GM21825 (cell line): ENCODE results near the gene MYO6.

Source experiments
- ATAC-seq: cut with Tn5 transposase; IDR thresholded peaks from one replicate; pipeline ENCODE4 v1.9.1; 2021; ENCODE audit warnings: mild to moderate bottlenecking, moderate library complexity; ENCODE audit not compliant: unreplicated experiment

Gene MYO6

DNA sequence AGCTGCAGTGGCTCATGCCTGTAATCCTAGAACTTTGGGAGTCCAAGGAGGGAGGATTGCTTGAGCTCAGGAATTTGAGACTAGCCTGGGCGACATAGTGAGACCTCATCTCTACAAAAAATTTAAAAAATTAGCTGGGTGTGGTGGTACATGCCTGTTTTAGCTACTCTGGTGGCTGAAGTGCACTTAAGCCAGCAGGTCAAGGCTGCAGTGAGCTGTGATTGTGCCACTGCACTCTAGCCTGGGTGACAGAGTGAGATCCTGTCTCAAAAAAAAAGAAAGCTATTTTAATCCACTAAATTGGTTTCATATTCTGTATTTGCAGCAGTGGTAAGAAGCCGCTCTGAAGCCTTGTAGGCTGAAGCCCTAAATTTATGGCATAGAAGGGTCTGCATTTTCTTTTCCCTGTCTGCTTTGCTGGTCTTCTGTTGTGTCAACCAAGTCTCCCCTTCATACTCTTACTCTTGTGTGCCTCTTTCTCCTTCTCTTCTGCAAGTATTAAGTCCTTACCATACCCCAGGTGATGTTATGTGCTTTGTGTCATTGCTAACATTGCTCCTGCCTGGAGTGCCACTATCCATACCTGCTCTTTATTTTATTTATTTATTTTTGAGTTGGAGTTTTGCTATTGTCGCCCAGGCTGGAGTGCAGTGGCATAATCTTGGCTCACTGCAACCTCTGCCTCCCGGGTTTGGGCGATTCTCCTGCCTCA lies 70.9 kb downstream of the MYO6 start:
- ATAC-seq: no peak

DNA sequence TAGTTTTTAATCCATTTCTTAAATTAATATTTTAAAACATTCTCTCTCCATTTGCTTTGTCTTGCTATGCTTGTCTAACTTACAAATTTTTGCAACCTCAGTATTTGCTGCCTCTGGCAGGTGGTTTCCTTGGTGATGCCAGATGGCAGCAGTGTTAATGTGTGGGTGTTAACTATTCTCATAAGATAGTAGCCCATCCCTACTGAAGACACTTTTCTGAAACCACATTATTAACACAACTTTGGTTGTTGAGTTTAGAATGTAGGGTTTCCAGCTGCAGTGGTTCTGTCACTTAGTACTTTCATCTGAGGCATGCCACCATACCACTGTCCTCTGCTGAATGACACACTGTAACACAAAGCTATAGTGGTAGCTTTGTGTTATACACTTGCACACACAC lies 75.1 kb downstream of the MYO6 start:
- peak; percentile 60 for ATAC-seq

DNA sequence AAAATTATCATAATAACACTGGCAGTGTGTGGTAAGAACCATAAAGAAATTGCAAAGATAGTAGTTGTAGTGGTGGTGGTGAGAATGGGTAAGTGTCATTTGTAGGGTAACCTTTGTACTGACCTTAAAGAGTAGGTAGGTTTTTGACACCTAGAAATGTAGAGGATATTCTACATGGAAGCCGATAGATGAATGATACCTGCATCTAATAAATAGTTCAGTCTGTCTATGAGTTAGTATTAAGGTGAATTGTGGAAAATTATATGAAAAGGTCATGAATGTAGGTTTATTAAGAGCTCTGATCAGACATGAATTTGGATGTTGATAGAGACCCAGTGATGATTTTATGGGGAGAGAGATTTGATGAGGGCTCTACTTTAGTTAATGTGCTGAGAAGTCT lies 78.1 kb downstream of the MYO6 start:
- ATAC-seq: no peak

DNA sequence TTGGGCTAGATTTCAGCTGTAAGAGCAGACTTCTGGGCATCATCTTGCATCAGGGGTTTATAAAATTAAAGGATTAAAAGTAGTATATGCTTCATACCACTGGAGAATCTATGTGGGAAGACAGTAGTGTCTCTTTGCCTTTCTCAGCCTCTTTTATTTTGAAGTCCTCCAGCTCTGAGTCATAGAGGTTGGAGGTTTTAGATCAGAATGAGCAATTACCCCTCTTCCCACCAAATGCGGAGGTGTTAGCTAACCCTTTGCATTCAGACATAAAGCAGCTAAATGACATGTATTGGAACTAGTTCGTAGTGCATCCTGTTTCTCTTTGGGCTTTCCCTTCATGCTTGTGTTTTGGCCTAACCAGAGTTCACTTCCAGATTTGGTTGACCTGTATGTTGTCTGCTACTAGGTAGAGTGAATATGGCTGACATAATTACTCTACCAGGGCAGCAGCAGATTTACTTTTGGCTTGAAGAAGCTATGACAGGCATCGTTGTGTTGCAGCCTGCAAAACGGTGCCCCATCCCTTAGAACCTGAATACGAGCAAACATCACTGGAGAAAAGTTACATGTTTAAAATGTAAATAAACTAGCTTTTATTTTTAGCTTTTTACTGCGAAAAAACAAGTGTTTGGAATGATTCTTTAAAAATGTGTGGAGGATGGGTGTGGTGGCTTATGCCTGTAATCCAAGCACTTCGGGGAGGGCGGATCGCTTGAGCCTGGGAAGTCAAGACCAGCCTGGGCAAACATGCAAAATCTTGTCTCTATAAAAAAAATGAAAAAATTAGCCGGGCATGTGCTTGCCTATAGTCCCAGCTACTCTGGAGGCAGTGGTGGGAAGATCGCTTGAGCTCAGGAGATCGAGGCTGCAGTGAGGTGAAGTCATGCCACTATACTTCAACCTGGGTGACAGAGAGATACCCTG lies 82.2 kb downstream of the MYO6 start:
- ATAC-seq: no peak

DNA sequence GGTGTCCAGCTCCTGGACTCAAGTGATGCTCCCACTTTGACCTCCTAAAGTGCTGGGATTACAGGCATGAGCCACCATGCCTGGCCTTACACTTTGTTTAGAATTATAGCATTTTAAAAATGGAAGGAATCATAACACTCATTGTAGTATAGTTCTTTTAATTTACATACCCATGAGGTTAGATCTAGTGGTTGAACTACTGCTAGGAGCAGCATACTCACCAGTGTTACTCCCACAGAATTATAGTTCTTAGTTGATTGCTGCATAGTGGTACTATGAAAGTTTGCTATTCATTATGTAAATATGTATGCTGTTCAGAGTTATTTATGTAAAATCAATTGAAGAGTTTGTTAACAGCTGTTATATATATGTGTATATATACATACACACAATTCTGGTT lies 85.4 kb downstream of the MYO6 start:
- no peak for ATAC-seq

DNA sequence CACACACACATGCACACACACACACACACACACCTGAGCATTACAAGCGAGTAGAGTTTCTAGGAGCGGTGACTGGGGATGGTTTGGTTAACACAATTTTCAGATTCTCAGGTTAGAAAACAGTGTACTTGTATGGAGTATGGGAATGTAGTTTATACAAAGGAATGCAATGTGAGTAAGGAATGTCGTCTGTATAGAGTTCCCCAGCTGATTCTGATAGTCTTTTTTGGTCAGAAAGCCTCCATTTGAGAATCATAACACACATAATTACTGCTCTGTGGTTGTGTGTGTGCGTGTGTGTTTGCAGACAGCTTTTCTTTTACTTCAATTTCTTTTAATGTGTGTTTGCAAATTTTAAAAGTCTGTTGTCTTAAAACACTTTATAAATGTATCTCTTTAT lies 93.2 kb downstream of the MYO6 start:
- no peak for ATAC-seq

DNA sequence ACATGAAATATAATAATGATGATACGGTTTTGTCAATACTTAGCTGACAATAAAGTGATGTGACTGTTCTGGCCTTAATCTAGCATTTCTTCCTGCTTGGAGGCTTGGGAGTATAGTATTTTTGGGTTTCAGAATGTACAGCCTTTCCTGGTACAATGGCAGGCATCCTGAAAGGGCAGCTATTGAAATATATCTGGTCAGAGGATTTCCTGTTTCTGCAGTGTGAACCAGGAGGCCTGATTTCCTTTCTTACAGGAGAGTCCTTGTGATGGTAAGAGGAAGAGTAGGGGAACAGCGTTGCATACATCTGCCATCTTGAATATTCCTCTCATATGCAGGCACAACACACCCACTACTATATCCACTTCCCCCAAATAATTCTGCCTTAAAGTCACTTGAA lies 93.7 kb downstream of the MYO6 start:
- no peak for ATAC-seq

DNA sequence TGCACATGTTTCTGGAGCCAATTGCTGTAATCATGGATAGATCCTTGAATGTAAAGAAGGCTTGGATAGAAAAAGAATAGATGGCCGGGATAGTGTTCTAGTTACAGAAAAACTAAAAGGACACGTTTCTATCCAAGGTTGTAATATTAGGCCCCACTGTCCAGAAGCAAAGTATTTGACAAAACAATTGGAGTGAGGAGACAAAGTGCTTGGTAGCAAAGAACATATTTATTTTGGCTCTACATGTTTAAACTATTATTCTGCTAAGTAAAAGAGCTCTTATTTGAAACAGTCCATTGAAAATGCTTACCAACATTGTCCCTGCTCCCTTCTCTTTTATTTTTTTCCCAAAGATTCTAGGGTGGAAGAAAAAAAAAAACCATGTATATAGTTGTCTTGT lies 94.4 kb downstream of the MYO6 start:
- ATAC-seq: no peak

DNA sequence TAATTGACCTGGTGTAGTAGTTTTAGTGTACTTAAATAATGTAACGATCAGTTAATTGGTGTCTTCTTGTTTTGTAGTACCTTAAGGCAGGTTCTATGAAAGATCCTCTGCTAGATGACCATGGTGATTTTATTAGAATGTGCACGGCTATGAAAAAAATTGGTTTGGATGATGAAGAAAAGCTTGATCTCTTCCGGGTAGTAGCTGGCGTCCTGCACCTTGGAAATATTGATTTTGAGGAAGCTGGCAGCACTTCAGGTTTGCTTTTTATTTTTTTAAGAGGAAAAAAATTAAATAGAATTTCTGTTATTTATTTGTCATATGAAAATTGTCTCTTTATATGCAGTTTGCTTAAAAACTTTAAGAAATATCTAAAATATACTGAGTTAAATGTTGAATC lies 99.2 kb downstream of the MYO6 start:
- no peak for ATAC-seq

DNA sequence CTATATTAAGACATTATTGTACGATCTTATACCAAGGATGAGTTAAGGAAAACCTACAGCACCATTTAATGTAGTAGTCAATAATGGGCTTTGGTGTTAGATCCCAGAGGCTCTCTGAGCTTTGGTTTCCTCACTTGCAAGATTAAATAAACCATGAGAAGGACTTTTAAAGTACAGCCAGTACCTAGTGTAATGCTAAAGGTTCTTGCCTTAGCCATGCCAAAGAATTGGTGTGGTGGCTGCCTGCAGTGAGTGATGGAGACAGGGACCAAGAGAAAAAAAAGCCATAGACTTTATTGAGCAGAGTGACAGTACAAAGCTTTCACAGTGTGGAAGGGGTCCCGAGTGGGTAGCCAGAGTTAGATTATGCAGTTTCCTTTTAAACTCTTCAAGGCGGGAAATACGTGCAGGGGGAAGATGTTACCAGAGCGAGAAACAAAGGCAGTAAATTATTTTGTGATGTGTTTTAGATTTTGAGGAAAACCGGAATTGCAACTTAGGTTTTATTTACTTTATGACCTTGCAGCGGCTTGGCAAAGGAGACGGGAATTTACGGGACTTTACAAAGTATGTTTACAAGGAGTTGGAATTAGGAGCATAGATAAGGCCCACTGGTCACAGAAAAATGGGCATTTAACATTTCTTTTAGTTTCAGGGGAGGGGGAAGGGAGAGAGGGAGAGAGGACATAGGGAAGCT lies 100.4 kb downstream of the MYO6 start:
- ATAC-seq: no peak

DNA sequence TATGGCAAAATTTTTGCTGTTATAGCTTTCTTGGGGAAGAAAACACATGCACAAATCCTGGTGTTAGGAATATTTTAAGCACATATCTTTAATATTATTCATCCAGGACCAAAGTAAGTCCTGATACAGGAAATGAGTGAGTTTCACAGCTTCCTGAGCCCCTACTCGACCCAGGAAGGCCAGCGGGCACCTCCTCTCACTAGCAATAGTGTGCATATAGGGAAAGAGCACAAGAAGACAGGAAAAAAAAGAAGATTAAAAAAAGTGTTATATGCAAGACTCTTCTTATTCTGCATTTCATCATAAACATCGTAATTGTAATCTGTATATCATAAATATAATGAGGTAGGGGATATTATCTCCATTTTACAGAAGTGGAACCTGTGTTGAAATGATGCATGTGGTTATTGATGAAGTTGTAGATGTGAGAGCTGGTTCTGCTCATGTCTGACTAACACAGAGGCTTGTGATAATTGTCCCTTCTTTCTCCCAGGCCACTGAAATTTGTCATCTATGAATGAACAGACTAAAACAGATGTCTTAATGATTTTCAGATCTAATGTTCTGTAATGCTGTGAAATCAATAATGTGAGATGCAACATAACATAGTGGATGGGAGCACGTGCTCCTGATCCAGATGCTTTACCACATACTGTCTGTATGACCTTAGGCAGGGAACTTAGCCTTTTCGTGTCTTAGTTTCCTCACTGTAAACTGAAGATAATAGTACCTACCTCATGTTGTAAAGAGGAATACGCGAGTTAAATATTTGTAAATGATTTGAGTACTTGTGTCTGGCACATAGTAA lies 101.2 kb downstream of the MYO6 start:
- no peak for ATAC-seq

DNA sequence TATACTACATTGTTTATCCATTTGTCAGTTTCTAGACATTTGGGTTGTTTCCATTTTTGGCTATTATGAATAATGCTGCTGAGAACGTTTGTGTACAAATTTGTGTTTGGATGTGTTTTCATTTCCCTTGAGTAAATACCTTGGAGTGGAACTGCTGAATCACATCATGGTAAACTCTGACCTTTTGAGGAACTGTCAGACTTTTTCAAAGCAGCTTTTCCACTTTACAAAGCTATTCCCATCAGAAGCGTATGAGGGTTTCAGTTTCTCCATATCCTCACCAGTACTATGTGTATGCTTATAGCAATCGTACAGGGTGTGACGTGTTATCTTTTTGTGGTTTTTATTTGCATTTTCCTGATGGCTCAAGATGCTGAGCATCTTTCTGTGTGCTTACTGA lies 103.7 kb downstream of the MYO6 start:
- no peak for ATAC-seq

DNA sequence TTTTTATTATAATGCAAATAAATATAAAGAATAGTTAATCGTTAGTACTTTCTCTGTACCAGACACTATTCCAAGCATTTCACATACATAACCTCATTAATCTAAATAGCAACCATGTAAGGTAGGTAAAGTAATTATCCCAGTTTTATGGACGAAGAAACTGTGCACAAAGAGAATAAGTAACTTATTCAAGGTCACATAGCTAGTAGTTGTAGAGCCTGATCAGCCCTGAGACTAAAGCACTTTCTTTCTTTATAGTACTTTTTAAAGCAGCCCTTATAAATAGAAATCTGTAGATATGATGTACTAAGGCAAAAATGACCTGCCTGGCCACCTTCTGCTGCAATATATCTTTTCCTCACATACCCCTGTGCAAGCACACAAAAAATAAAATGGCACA lies 104.8 kb downstream of the MYO6 start:
- no peak for ATAC-seq

DNA sequence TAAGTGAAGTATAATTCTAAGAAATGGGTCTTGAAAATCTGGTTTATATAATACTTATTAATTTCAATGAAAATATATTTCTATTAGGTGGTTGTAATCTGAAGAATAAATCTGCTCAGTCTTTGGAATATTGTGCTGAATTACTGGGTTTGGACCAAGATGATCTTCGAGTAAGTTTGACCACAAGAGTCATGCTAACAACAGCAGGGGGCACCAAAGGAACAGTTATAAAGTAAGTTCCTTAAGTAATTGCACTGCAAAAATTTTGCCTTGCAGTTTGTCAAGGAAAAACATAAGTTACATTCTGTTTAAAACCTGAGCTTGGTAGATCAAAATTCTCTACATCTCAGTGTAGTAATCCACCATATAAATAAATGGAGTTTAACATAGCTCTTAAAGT lies 106.0 kb downstream of the MYO6 start:
- no peak for ATAC-seq

DNA sequence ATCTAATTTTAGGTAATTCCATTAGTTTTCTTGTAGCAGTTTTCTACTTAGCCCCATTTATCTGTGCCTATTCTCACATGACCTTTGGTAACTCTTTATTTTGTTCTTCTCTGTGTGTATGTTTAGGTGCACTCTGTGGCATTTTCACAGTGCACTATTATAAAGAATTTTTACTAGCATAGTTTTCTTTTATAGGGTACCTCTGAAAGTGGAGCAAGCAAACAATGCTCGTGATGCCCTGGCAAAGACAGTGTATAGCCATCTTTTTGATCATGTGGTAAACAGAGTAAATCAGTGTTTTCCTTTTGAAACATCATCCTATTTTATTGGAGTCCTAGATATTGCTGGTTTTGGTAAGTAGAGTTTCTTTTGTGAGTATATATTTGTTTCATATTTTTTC lies 107.9 kb downstream of the MYO6 start:
- ATAC-seq: no peak

DNA sequence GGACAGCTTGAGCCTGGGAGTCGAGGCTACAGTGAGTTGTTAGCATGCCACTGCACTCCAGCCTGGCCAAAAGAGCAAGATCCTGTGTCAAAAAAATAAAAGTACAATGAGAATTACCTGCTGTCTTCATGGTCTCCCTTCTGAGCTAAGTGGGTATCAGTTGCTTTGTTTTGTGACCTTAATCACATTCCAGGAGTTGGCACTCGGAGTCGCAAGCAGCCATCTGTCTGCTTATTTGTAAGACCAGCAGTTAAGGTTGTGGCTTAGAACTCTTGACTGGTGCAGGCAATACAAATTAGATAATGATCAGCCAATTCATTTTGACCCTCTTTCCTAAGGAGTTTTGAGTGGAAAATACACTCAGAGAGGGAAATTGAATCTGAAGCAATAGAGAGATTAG lies 114.0 kb downstream of the MYO6 start:
- ATAC-seq: no peak

DNA sequence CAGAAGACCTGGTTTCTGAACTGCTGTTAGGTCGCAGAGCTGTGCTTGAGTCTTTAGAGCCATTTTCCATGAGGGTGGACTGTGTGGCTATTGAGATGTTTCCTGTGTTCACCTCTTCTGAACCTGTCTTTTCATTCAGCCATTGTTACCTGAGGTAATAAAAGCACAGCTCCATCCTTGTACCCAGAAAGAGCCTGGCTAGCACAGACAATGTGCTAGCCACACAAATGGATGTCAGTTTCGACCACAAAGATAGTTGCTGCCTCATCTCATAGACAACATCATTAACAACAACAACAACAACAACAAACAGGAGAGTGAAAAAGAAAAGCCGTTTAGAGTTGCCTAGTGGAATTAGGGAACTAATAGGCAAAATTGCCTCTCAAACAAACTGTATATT lies 114.7 kb downstream of the MYO6 start:
- ATAC-seq: no peak

DNA sequence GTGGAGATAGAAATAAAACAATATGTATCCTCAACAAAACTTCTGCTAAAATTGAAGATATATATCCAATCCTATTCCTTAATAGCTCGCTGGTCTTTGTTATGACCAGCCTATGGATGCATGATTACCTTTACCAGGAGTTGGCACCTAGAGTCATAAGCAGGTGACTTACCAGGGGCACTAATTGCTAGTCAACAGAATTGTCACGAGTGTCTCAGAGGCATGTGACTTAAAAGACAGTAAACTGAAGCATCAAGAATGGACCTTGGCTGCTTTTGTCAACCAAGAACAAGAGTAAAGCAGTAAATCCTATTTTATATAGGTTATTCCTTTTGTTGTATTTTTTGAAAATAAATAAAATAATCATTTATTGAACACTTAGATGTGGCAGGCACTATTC lies 115.4 kb downstream of the MYO6 start:
- no peak for ATAC-seq

DNA sequence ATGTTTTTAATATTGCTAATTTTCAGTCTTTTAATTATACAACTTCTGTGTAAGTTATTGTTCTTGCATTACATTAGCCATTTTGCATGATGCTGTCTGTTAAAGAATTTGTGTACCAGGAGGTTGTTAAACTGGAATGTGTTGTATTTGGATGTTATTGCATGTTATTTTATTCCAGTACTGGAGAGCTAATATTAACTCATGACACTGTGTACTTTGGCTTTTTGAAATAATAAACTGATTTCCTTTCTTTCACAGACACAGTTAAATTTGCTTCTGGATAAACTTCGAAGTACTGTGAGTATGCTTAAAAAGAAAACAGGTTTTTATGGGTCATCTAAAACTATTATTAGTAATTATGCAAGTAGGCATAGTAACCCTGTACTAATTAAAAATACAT lies 121.3 kb downstream of the MYO6 start:
- ATAC-seq: no peak

DNA sequence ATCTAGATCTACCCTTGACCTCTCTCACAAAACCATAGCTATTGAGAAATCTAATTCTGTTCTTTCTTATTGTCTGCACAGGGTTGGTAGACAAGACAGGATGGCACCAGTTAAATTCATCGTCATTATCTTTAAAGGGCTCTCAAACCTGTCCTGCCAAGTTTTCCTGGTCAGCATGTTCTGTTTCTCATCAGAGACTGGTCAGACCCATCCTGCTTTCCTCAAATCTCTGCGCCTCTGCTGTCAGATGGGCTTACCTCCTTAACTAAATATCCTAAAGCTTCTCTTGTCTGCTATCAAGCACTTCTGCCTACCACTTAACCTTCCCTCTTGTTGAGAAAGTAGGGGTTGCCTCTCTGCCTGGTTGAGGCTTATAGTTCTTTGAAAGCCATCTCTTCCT lies 125.2 kb downstream of the MYO6 start:
- ATAC-seq: no peak

DNA sequence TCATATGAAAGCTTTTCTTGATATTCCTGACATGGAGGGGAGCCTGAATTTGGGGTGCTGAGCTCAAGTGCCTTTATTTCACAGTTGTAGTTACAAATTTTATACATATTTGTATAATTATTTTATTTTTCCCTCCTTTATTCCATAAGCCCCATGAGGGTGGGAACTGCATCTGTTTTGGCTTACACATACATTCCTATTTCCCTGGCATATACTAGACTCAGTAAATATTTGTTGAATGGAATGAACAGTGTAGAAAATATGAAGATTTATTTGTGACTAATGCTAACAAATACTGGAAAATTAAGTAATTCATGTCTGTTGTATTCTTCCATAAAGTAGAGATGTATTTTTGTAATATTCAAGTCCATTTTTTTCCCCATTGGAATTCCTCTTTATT lies 127.1 kb downstream of the MYO6 start:
- no peak for ATAC-seq
